ENCODE measurements around the gene CEP43.
"Not testable (repeated sequence)": the region's sequence is repeated elsewhere in the genome, so short reads cannot be mapped to it uniquely, and the experiment has no call there.

The CEP43 gene

GRCh38 chr6:166999145-166999883 lies at the start of gene CEP43:
Gene CEP43, plus strand, starts transcription at chr6:166999397. Its CDS starts 16 bp downstream, at chr6:166999413.
- no peak for TF ChIP-seq CTCF (conservative IDR thresholded peaks at IDR 0.05; ENCODE audit: control insufficient read depth, insufficient read depth, low read depth, low read length)

DNA sequence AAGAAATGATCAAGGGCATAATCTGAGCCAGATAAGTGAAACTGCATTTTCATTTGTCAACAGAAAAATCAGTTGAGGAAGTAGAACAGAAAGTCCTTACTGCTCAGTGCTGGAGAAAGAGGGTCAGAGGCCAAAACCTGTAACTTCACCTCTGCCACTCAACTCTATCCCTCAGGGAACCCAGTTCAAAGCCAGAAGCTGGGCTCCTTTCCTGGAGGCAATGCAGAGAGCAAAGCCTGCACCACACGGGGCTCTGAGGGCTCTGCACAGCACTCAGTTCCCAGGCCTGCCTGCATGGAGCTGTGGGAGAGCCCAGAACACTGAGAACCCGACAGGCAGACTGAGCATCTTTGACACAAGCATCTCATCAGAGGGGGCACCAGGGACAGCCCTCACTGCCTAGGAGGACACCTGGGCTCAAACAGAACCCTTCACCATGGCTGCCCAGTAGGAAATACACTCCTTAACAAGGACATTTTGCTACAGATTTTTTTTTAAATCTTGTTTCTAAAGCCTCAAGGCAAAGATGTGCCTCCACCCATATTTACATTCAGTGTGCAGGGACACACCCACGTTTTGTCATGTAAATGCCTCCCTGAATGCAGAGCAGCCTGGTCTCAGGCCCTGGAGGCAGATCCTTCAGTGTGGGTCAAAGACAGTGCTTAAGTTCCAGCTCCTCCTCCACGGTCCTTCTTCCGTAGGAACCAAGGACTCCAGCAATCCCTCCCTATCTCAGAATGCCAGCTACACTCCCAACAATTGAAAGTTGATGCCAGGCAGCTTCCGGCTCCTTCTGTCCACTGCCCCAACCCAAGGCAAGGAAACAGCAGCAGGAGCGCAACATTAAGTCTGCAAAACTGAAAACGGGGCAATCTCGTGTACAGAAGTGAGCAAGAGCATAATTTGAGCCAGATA lies 49.4 kb upstream of the CEP43 start:
- no peak for DNase-seq (ENCODE audit: low read depth)
- no peak for TF ChIP-seq CTCF (conservative IDR thresholded peaks at IDR 0.05; ENCODE audit: control insufficient read depth, insufficient read depth, low read depth, low read length)

More at GRCh38 chr6:166999145-166999883, at the start of gene CEP43:
- peak; percentile 92 for DNase-seq (ENCODE audit: low read depth)
- peak within 1 kb of the TSS; percentile 80 for H3K4me3 ChIP-seq (ENCODE audit: control insufficient read depth, low read depth, low read length)

GRCh38 chr6:166950443-166950821 lies 48.8 kb upstream of the CEP43 start:
- no peak overlapping the region for H3K4me3 ChIP-seq (ENCODE audit: control insufficient read depth, low read depth, low read length)
- DNase-seq (ENCODE audit: low read depth): no peak
- no peak for TF ChIP-seq CTCF (conservative IDR thresholded peaks at IDR 0.05; ENCODE audit: control insufficient read depth, insufficient read depth, low read depth, low read length)

More for the DNA sequence above, 49.4 kb upstream of the CEP43 start:
- H3K4me3 ChIP-seq (ENCODE audit: control insufficient read depth, low read depth, low read length): no peak overlapping the region

DNA sequence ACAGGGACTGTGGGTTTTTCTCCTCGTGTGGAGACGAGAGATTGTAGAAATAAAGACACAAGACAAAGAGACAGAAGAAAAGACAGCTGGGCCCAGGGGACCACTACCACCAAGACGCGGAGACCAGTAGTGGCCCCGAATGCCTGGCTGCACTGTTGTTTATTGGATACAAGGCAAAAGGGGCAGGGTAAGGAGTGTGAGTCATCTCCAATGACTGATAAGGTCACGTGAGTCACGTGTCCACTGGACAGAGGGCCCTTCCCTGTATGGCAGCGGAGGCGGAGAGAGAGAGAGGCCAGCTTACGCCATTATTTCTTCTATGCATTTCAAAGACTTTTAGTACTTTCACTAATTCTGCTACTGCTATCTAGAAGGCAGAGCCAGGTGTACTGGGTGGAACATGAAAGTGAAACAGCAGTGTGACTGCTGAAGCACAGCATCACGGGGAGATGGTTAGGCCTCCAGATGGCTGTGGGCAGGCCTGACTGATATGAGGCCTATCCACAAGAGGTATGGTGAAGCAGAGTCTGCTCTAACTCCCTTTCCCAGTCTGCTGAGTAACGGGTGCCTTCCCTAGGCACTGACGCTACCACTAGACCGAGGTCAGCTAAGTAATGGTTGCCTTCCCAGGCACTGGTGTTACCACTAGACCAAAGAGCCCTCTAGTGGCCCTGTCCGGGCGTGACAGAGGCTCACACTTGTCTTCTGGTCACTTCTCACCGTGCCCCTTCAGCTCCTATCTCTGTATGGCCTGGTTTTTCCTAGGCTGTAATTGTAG lies 48.1 kb upstream of the CEP43 start:
- not testable (repeated sequence) for H3K4me3 ChIP-seq (ENCODE audit: control insufficient read depth, low read depth, low read length)
- peak; percentile 61 for TF ChIP-seq CTCF (conservative IDR thresholded peaks at IDR 0.05; ENCODE audit: control insufficient read depth, insufficient read depth, low read depth, low read length)
- peak; percentile 65 for DNase-seq (ENCODE audit: low read depth)

GRCh38 chr6:166951670-166952060 lies 47.5 kb upstream of the CEP43 start:
- DNase-seq (ENCODE audit: low read depth): no peak
- TF ChIP-seq CTCF (conservative IDR thresholded peaks at IDR 0.05; ENCODE audit: control insufficient read depth, insufficient read depth, low read depth, low read length): no peak
- no peak overlapping the region for H3K4me3 ChIP-seq (ENCODE audit: control insufficient read depth, low read depth, low read length)

DNA sequence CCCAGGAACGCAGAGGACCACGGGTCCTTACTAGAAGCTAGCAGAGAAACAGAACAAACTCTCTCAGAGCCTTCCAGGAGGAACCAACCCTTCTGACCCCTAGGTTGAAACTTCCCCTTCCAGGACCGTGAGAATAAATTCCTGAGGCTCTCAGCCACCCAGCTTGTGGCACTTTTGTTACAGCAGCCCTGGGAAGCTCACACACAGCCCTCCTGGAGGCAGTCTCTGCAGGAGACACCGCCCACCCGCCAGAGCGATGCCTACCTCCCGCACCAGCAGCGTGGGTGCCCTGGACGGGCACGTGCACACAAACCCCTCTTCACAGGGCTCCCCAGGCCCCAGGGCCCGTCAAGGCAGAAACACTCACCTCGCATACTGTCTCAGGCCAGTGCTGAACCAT lies 47.1 kb upstream of the CEP43 start:
- H3K4me3 ChIP-seq (ENCODE audit: control insufficient read depth, low read depth, low read length): no peak overlapping the region
- TF ChIP-seq CTCF (conservative IDR thresholded peaks at IDR 0.05; ENCODE audit: control insufficient read depth, insufficient read depth, low read depth, low read length): no peak
- no peak for DNase-seq (ENCODE audit: low read depth)

Measured in fibroblast of mammary gland (primary cell).